Body of pancreas (tissue), 4 donors: ENCODE data around the gene TTYH1.
"Not testable (repeated sequence)": the region's sequence is repeated elsewhere in the genome, so short reads cannot be mapped to it uniquely, and the experiment has no call there.

ENCODE experiments used
- CTCF ChIP-seq, 7 experiments: fragments of 450-650 bp in 4 of 7; fragments of 200-600 bp in 3 of 7; sonication (generic) in 3 of 7; IDR thresholded peaks; one replicate each; pipeline ENCODE4 v1.5.1; 2016 to 2019; ENCODE audit warnings: antibody characterized with exemption in 7 of 7
- POLR2A ChIP-seq, 3 donors: fragments of 450-650 bp; IDR thresholded peaks; one replicate each; pipeline ENCODE4 v1.6.1; 2016; ENCODE audit warnings: antibody characterized with exemption in 3 of 3, mild to moderate bottlenecking in 2 of 3

GRCh38 chr19:54382041-54382440 is 33.2 kb upstream of the TTYH1 start:
- not testable (repeated sequence) for TF ChIP-seq CTCF, POLR2A (IDR thresholded peaks at IDR 0.05)
